Gastroesophageal sphincter (tissue), 4 donors: ENCODE results near the gene DYNLL2. TPM values are rescaled to one million over a fixed set of nuclear protein-coding genes. Genes with fewer than 3 reads are reported as not detected.

Source experiments
- ATAC-seq: fragments of 150-250 bp; one replicate; pipeline ENCODE4 v1.9.1; 2016; ENCODE audit warnings: mild to moderate bottlenecking, moderate library complexity
- H3K27ac ChIP-seq, 4 donors: fragments of 200-600 bp; sonication (generic) in 3 of 4; 1 replicate in 3 of 4; 2 replicates in 1 of 4; pipeline ENCODE4 v1.5.1; 2016 to 2019
- H3K27me3 ChIP-seq: fragments of 200-600 bp; sonication (generic); one replicate; pipeline ENCODE4 v1.5.1; 2019
- H3K36me3 ChIP-seq, 2 donors: fragments of 200-600 bp; sonication (generic); one replicate each; pipeline ENCODE4 v1.5.1; 2019; ENCODE audit warnings: control low read depth in 1 of 2
- H3K4me1 ChIP-seq, 3 donors: fragments of 200-600 bp; sonication (generic); 1 replicate in 2 of 3; 2 replicates in 1 of 3; pipeline ENCODE4 v1.5.1; 2016 to 2019; ENCODE audit warnings: control low read depth in 2 of 3
- H3K4me3 ChIP-seq, 2 donors: fragments of 200-600 bp; sonication (generic); one replicate each; pipeline ENCODE4 v1.5.1; 2019; ENCODE audit warnings: mild to moderate bottlenecking in 1 of 2, moderate library complexity in 1 of 2
- H3K9me3 ChIP-seq, 3 donors: fragments of 200-600 bp; sonication (generic); one replicate each; pipeline ENCODE4 v1.5.1; 2017 to 2019; ENCODE audit warnings: control low read depth in 2 of 3
- EP300 ChIP-seq: sonication (generic); formaldehyde crosslinking; IDR thresholded peaks from one replicate; pipeline ENCODE4 v1.6.1; 2017; ENCODE audit warnings: antibody characterized with exemption, mild to moderate bottlenecking
- POLR2A ChIP-seq, 2 donors: fragments of 450-650 bp; IDR thresholded peaks; one replicate each; pipeline ENCODE4 v1.6.1; 2017; ENCODE audit warnings: antibody characterized with exemption in 2 of 2, mild to moderate bottlenecking in 2 of 2, moderate library complexity in 1 of 2
- POLR2AphosphoS5 ChIP-seq: sonication (generic); formaldehyde crosslinking; IDR thresholded peaks from one replicate; pipeline ENCODE4 v1.6.1; 2017; ENCODE audit warnings: antibody characterized with exemption
- WGBS, 2 donors: methylation state at CpG; one replicate each; pipeline ENCODE4 v1.1.5; 2018; ENCODE audit warnings: low coverage in 1 of 2; 5-methylcytosine and 5-hydroxymethylcytosine counted together
- total RNA-seq, 4 donors: library from RNA; depleted of rRNA; stranded (reverse); fragments of >200 nt; gene quantifications; one replicate each; pipeline ENCODE4 v1.1.0, GENCODE V29; 2016
- TF ChIP-seq, protein P1 (sequence below), 4 experiments: fragments of 200-600 bp in 2 of 4; fragments of 450-650 bp in 2 of 4; sonication (generic) in 1 of 4; IDR thresholded peaks; one replicate each; pipeline ENCODE4 v1.5.1; 2017 to 2019; ENCODE audit warnings: antibody characterized with exemption in 4 of 4, mild to moderate bottlenecking in 2 of 4, moderate library complexity in 2 of 4

DYNLL2 gene
- total RNA-seq, 4 donors from 2014 or later = 26.1 to 38.2 (median 31.3) TPM

DNA sequence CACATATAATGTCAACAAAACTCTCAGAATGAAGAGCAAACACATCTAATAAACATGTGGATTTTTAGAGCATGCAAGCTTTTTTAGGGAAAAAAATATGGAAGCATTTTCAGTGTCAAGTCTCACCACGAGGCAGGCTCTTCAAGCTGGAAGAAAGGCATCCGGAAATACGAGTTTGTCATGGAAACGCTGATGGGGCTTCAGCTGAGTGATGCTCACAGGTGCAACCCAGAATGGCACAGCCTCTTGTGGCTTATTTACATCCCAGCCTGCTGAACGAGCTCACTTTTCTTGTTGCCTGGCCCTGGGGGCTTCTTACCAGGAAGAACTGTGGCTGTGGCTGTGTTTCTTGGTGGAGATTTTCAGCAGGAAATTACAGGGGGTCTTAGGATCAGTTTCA is 24.1 kb upstream of the DYNLL2 start:
- Histone ChIP-seq H3K9me3 (no peaks in the 10 kb centered on the region), H3K36me3 (no peaks in the 10 kb centered on the region), H3K4me1 (peaks cover 0 to 27% (median 14%) of the 10 kb centered on the region in 3 donors), H3K27ac (no peak overlapping the region), H3K4me3 (no peak overlapping the region), H3K27me3 (no peaks in the 10 kb centered on the region)
- WGBS, 2 donors = 55 to 57% methylated on average over 3 to 4 of the region's 5 CpGs
- no peak for ATAC-seq
- TF ChIP-seq POLR2A (IDR thresholded peaks at IDR 0.05) = no peak
- no peak for TF ChIP-seq EP300
- no peak for TF ChIP-seq POLR2AphosphoS5
- TF ChIP-seq, protein P1, sequence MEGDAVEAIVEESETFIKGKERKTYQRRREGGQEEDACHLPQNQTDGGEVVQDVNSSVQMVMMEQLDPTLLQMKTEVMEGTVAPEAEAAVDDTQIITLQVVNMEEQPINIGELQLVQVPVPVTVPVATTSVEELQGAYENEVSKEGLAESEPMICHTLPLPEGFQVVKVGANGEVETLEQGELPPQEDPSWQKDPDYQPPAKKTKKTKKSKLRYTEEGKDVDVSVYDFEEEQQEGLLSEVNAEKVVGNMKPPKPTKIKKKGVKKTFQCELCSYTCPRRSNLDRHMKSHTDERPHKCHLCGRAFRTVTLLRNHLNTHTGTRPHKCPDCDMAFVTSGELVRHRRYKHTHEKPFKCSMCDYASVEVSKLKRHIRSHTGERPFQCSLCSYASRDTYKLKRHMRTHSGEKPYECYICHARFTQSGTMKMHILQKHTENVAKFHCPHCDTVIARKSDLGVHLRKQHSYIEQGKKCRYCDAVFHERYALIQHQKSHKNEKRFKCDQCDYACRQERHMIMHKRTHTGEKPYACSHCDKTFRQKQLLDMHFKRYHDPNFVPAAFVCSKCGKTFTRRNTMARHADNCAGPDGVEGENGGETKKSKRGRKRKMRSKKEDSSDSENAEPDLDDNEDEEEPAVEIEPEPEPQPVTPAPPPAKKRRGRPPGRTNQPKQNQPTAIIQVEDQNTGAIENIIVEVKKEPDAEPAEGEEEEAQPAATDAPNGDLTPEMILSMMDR (IDR thresholded peaks at IDR 0.05) = no peak

DNA sequence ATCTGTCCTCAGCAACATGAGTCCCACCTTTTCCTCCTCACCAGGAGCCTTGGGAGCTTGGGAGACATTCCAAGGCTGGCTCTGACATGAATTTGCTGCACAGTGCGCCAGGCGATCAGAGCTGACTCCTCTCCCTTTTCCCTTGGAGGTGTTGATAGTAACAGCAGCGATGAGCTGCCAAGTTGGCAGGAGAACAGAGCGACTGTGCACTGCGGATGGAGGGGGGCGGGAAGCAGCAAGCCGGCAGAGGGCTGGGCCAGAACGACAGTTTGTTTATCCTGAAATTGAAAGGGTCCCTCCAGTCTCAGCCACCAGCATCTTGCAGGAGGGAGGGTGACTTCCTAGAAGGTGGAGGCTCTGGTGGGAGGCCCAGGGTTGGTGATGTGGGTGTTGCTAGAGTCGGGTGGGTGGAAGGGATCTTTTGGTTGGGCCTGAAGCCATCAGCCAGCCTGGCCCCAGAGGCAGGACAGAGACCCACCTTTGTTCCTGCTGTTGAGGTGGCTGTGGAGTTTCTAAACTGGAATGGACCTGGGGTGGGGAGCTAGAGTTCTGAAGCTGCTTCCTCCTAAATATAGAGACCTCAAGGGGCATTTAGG is 22.5 kb upstream of the DYNLL2 start:
- TF ChIP-seq EP300 = no peak
- peak; percentile 60 for TF ChIP-seq POLR2AphosphoS5
- no peak for TF ChIP-seq POLR2A (IDR thresholded peaks at IDR 0.05)
- TF ChIP-seq, protein P1 (IDR thresholded peaks at IDR 0.05) = no peak
- no peaks in the 10 kb centered on the region for H3K36me3 ChIP-seq
- peak overlapping the region in 1 of 2 donors; percentile 6 for H3K4me3 ChIP-seq
- peaks cover 0 to 27% (median 14%) of the 10 kb centered on the region in 3 donors for H3K4me1 ChIP-seq
- no peaks in the 10 kb centered on the region for H3K27me3 ChIP-seq
- peak; percentile 71 for ATAC-seq
- WGBS, 2 donors = 0 to 11% methylated on average over 1 to 8 of the region's 9 CpGs
- H3K9me3 ChIP-seq = no peaks in the 10 kb centered on the region
- H3K27ac ChIP-seq = peak overlapping the region in 2 of 4 donors; percentile 10 to 55

DNA sequence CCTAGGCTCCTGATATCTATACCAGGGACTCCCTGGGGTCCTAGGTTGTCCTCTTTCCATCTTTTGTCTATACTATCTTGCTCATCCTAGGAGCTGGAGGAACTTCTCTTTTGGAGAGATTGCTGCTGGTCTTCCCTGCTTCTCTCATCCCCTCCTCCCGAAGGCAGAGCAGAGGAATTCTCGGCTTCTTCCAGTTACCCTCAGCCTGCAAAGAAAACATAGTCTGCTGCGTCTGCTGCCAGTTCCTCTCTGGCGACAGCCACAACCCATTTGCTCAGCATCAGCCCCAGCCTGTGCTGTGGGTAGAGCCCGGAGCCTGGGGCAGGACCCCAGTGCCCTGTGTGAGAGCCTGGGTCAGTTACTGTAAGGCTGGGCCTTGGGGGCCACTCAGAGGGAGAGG is 21.5 kb upstream of the DYNLL2 start:
- Histone ChIP-seq H3K9me3 (no peaks in the 10 kb centered on the region), H3K27me3 (no peaks in the 10 kb centered on the region), H3K36me3 (no peaks in the 10 kb centered on the region), H3K4me3 (no peak overlapping the region), H3K4me1 (peaks cover 0 to 27% (median 14%) of the 10 kb centered on the region in 3 donors), H3K27ac (peak overlapping the region in 1 of 4 donors; percentile 43)
- TF ChIP-seq POLR2AphosphoS5 (no peak), POLR2A (IDR thresholded peaks at IDR 0.05) (no peak), EP300 (no peak)
- TF ChIP-seq, protein P1 (IDR thresholded peaks at IDR 0.05) = no peak
- 68 to 80% methylated on average over 1 to 5 of the region's 5 CpGs for WGBS, 2 donors
- ATAC-seq = no peak

DNA sequence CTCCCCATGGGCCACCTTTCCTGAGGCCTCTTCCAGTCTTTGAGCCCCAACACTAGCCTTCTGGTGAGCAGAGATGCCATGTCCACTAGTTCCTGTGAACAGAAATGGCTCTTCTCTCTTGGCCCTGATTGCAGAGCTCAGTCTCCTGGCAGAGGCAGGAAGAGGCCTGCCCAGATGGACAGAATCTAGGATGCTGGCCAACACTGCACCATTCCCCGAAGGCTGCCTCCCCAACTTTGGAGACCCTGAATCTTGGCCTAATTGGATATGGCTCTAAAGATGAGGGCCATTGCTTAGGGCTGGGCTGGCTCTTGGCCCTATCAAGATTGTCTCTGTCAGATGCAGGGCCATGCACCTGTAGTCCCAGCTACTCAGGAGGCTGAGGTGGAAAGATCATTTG is 18.0 kb upstream of the DYNLL2 start:
- ATAC-seq = no peak
- H3K9me3 ChIP-seq = no peaks in the 10 kb centered on the region
- H3K27me3 ChIP-seq = peaks cover 1% of the 10 kb centered on the region
- no peak overlapping the region for H3K4me3 ChIP-seq
- H3K27ac ChIP-seq = no peak overlapping the region
- H3K4me1 ChIP-seq = peaks cover 0 to 16% (median 8%) of the 10 kb centered on the region in 3 donors
- 43% methylated on average over 1 of the region's 1 CpG; no CpG with 5 or more reads in 1 of the 2 donors for WGBS, 2 donors
- H3K36me3 ChIP-seq = no peaks in the 10 kb centered on the region
- TF ChIP-seq EP300 = no peak
- TF ChIP-seq, protein P1 (IDR thresholded peaks at IDR 0.05) = no peak
- no peak for TF ChIP-seq POLR2AphosphoS5
- TF ChIP-seq POLR2A (IDR thresholded peaks at IDR 0.05) = no peak

DNA sequence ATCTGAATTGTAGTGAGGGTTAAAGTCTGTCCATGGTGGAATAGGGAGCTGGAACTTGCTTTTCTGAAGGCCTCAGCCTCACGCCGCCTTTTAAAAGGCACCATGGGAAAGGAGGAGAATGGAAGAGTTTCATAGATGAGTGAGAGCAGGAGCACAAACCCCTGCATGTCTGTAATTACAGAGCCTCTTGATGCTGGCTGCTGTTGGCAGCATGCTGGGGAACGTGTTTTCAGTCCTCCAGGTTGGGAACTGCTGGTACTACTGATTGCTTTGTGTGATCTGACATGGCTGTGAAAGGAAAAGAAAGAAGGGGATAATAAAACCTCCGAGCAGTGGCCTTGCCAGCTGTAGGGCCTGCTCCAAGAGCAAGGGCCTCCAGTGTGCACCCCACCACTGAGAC is 16.8 kb upstream of the DYNLL2 start:
- 47 to 53% methylated on average over 3 to 4 of the region's 4 CpGs for WGBS, 2 donors
- TF ChIP-seq POLR2A (IDR thresholded peaks at IDR 0.05) (no peak), POLR2AphosphoS5 (no peak), EP300 (no peak)
- TF ChIP-seq, protein P1 (IDR thresholded peaks at IDR 0.05) = no peak
- Histone ChIP-seq H3K9me3 (no peaks in the 10 kb centered on the region), H3K4me3 (no peak overlapping the region), H3K27me3 (peaks cover 6% of the 10 kb centered on the region), H3K4me1 (peaks cover 0 to 5% (median 0%) of the 10 kb centered on the region in 3 donors), H3K36me3 (no peaks in the 10 kb centered on the region), H3K27ac (no peak overlapping the region)
- ATAC-seq = no peak
